Natural killer cell (primary cell): ENCODE results near the gene NDUFA13. TPM values are rescaled to one million over a fixed set of nuclear protein-coding genes. Genes with fewer than 3 reads are reported as not detected.

Experiments used
- ATAC-seq, 3 donors: fragments of 150-1000 bp in 2 of 3; fragments of 200-7000 bp in 1 of 3; cut with Tn5 transposase; 1 replicate in 1 of 3; 2 replicates in 2 of 3; pipeline ENCODE4 v1.10.0; 2021; ENCODE audit warnings: mild to moderate bottlenecking in 2 of 3, moderate library complexity in 2 of 3
- DNase-seq, 2 donors: peaks; one replicate each; pipeline versions ENCODE4 v3.0.0 to v3.0.0-alpha.2; 2013 to 2021; ENCODE audit warnings: mixed read lengths in 1 of 2
- H3K27ac ChIP-seq: one replicate; pipeline ENCODE4 v1.5.1; 2013; ENCODE audit warnings: mild to moderate bottlenecking, low read length
- H3K27me3 ChIP-seq: one replicate; pipeline ENCODE4 v1.6.1; 2013; ENCODE audit warnings: low read length; ENCODE audit not compliant: control insufficient read depth, insufficient read depth
- H3K36me3 ChIP-seq: one replicate; pipeline ENCODE4 v1.6.1; 2013; ENCODE audit warnings: low read length; ENCODE audit not compliant: control insufficient read depth, insufficient read depth
- H3K4me1 ChIP-seq: one replicate; pipeline ENCODE4 v1.6.1; 2013; ENCODE audit warnings: low read length; ENCODE audit not compliant: control insufficient read depth, insufficient read depth
- H3K4me3 ChIP-seq: one replicate; pipeline ENCODE4 v1.5.1; 2013; ENCODE audit warnings: low read length
- H3K9me3 ChIP-seq: one replicate; pipeline ENCODE4 v1.6.1; 2013; ENCODE audit warnings: low read length; ENCODE audit not compliant: control insufficient read depth, insufficient read depth
- H3K27ac Mint-ChIP-seq, 2 donors: one replicate each; pipeline ENCODE4 v1.8.0; 2022; ENCODE audit warnings: mild to moderate bottlenecking in 2 of 2, mixed read lengths in 2 of 2, moderate library complexity in 1 of 2
- H3K27me3 Mint-ChIP-seq, 2 donors: one replicate each; pipeline ENCODE4 v1.8.0; 2022; ENCODE audit warnings: low read depth in 2 of 2, mixed read lengths in 2 of 2
- H3K36me3 Mint-ChIP-seq: one replicate; pipeline ENCODE4 v1.8.0; 2022; ENCODE audit warnings: mixed read lengths
- H3K4me1 Mint-ChIP-seq, 2 donors: one replicate each; pipeline ENCODE4 v1.8.0; 2022; ENCODE audit warnings: mixed read lengths in 2 of 2
- H3K4me3 Mint-ChIP-seq: one replicate; pipeline ENCODE4 v1.8.0; 2022; ENCODE audit warnings: mild to moderate bottlenecking, moderate library complexity, mixed read lengths
- H3K9me3 Mint-ChIP-seq, 2 donors: one replicate each; pipeline ENCODE4 v1.8.0; 2022; ENCODE audit warnings: mixed read lengths in 2 of 2
- CTCF ChIP-seq: fragments of 200-600 bp; IDR thresholded peaks from one replicate; pipeline ENCODE4 v1.8.0; 2022; ENCODE audit warnings: antibody characterized with exemption
- WGBS: methylation state at CpG from one replicate; pipeline ENCODE4 v1.1.7; 2013; ENCODE audit warnings: missing lambda C conversion rate; ENCODE audit not compliant: insufficient coverage; 5-methylcytosine and 5-hydroxymethylcytosine counted together
- intact Hi-C: fragments of 100-400 bp; cut with micrococcal nuclease; formaldehyde crosslinking; loops from one replicate; pipeline ENCODE4 v1.14.2; 2022
- total RNA-seq, 4 donors: library from RNA; stranded (reverse); fragments of 120-200 nt in 1 of 4; gene quantifications; one replicate each; pipeline versions ENCODE4 v1.2.3 to v1.2.4, GENCODE V29; 2013 to 2022

The NDUFA13 gene
- total RNA-seq, 3 donors from 2014 or later (not counting 1 experiment from before 2014, with no cell fraction given), result 165 to 191 (median 188) TPM

- Histone ChIP-seq H3K27ac (no peak overlapping the region), H3K4me3 (no peak overlapping the region), H3K36me3 (no peaks in the 10 kb centered on the region), H3K9me3 (no peaks in the 10 kb centered on the region), H3K27me3 (no peaks in the 10 kb centered on the region), H3K4me1 (peaks cover 6% of the 10 kb centered on the region)
- H3K4me1 Mint-ChIP-seq, result no peaks in the 10 kb centered on the region
- no peaks in the 10 kb centered on the region for H3K36me3 Mint-ChIP-seq
- no peak overlapping the region for H3K4me3 Mint-ChIP-seq
- no peak overlapping the region for H3K27ac Mint-ChIP-seq
- DNase-seq, result no peak
- 80% methylated on average over 8 of the region's 8 CpGs for WGBS
- peaks cover 0 to 4% of the 10 kb centered on the region in 2 donors for H3K27me3 Mint-ChIP-seq
- no peak for TF ChIP-seq CTCF
- intact Hi-C loops, result no loop called here
- no peak for ATAC-seq
- H3K9me3 Mint-ChIP-seq, result no peaks in the 10 kb centered on the region
Measured at GRCh38 chr19:19550485-19550929, 34.5 kb downstream of the NDUFA13 start.

GRCh38 chr19:19550972-19551852 is 35.2 kb downstream of the NDUFA13 start:
- Mint-ChIP-seq H3K9me3 (no peaks in the 10 kb centered on the region), H3K27ac (no peak overlapping the region), H3K27me3 (peaks cover 0 to 4% of the 10 kb centered on the region in 2 donors), H3K4me1 (no peaks in the 10 kb centered on the region), H3K4me3 (no peak overlapping the region), H3K36me3 (no peaks in the 10 kb centered on the region)
- Histone ChIP-seq H3K4me3 (no peak overlapping the region), H3K27me3 (no peaks in the 10 kb centered on the region), H3K36me3 (no peaks in the 10 kb centered on the region), H3K9me3 (no peaks in the 10 kb centered on the region), H3K27ac (no peak overlapping the region), H3K4me1 (peaks cover 6% of the 10 kb centered on the region)
- intact Hi-C loops, result no loop called here
- ATAC-seq, result no peak
- WGBS, result 91% methylated on average over 10 of the region's 10 CpGs
- TF ChIP-seq CTCF, result no peak
- DNase-seq, result no peak

- DNase-seq, result no peak
- TF ChIP-seq CTCF, result no peak
- no peak for ATAC-seq
Measured at GRCh38 chr19:19551853-19552192, 35.8 kb downstream of the NDUFA13 start.

More at GRCh38 chr19:19551853-19552192, 35.8 kb downstream of the NDUFA13 start:
- Mint-ChIP-seq H3K4me1 (no peaks in the 10 kb centered on the region), H3K27ac (no peak overlapping the region), H3K4me3 (no peak overlapping the region), H3K36me3 (no peaks in the 10 kb centered on the region), H3K27me3 (peaks cover 0 to 4% of the 10 kb centered on the region in 2 donors), H3K9me3 (no peaks in the 10 kb centered on the region)
- peaks cover 6% of the 10 kb centered on the region for H3K4me1 ChIP-seq
- no peaks in the 10 kb centered on the region for H3K27me3 ChIP-seq
- intact Hi-C loops, result no loop called here
- H3K36me3 ChIP-seq, result no peaks in the 10 kb centered on the region
- no peak overlapping the region for H3K27ac ChIP-seq
- 83% methylated on average over 14 of the region's 14 CpGs for WGBS
- no peak overlapping the region for H3K4me3 ChIP-seq
- H3K9me3 ChIP-seq, result no peaks in the 10 kb centered on the region
